ENCODE data around the gene TCEAL7. TPM values are rescaled to one million over a fixed set of nuclear protein-coding genes. Genes with fewer than 3 reads are reported as not detected.

The TCEAL7 gene
- total RNA-seq, 1 experiment from 2014 or later, result not detected

DNA sequence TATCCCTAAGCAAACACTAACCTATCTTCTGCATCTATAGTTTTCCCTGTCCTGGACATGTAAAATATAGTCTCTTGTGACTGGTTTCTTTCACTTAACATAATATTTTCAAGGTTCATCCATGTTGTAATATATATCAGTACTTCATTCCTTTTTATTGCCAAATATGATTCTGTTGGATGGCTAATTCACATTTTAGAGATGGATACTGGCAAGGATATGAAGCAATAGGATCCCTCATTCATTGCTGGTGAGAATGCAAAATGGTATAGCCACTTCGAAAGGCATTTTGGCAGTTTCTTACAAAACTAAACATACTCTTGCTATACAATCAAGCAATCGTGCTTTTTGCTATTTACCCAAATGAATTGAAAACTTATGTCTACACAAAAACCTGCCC is 33.0 kb downstream of the TCEAL7 start:
- H3K27me3 ChIP-seq (ENCODE audit: low read length), result no peaks in the 10 kb centered on the region
- TF ChIP-seq EZH2 (IDR thresholded peaks at IDR 0.05; ENCODE audit: low read length, unreplicated experiment) (no peak), EZH2phosphoT487 (IDR thresholded peaks at IDR 0.05; ENCODE audit: borderline replicate concordance, low read length) (no peak)
- TF ChIP-seq, protein P1, sequence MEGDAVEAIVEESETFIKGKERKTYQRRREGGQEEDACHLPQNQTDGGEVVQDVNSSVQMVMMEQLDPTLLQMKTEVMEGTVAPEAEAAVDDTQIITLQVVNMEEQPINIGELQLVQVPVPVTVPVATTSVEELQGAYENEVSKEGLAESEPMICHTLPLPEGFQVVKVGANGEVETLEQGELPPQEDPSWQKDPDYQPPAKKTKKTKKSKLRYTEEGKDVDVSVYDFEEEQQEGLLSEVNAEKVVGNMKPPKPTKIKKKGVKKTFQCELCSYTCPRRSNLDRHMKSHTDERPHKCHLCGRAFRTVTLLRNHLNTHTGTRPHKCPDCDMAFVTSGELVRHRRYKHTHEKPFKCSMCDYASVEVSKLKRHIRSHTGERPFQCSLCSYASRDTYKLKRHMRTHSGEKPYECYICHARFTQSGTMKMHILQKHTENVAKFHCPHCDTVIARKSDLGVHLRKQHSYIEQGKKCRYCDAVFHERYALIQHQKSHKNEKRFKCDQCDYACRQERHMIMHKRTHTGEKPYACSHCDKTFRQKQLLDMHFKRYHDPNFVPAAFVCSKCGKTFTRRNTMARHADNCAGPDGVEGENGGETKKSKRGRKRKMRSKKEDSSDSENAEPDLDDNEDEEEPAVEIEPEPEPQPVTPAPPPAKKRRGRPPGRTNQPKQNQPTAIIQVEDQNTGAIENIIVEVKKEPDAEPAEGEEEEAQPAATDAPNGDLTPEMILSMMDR (conservative IDR thresholded peaks at IDR 0.05; ENCODE audit: low read depth, low read length), result no peak
- H3K79me2 ChIP-seq (ENCODE audit: low read length), result no peaks in the 10 kb centered on the region
- H3F3A ChIP-seq (ENCODE audit: low read length, unreplicated experiment), result no peaks in the 10 kb centered on the region
- intact Hi-C loops (cut with micrococcal nuclease), result no loop called here
- no peak overlapping the region for H2AFZ ChIP-seq (ENCODE audit: low read length)
- no peak overlapping the region for H3K4me3 ChIP-seq (ENCODE audit: low read length)
- H3K9me3 ChIP-seq (ENCODE audit: low read length), result no peaks in the 10 kb centered on the region
- no peaks in the 10 kb centered on the region for H3K36me3 ChIP-seq (ENCODE audit: low read depth, low read length)
- DNase-seq, result no peak
- no peak overlapping the region for H3K9ac ChIP-seq (ENCODE audit: low read length)
- H4K20me1 ChIP-seq (ENCODE audit: low read length), result no peaks in the 10 kb centered on the region
- CTCF ChIA-PET, result no interaction called here
- H3K4me2 ChIP-seq (ENCODE audit: low read length), result no peak overlapping the region
- BruUV-seq (replicated peaks), result no TSS peak
- no peak for ATAC-seq
- peaks cover 12% of the 10 kb centered on the region; the same call in 1 of the 2 replicates for H3K4me1 ChIP-seq (ENCODE audit: insufficient read depth, low read length)
- H3K27ac ChIP-seq (ENCODE audit: low read length), result no peak overlapping the region
- POLR2A ChIA-PET (ENCODE audit: unreplicated experiment), result no interaction called here
- H3K9me2 ChIP-seq (replicated peaks; ENCODE audit: low read length), result no peaks in the 10 kb centered on the region

DNA sequence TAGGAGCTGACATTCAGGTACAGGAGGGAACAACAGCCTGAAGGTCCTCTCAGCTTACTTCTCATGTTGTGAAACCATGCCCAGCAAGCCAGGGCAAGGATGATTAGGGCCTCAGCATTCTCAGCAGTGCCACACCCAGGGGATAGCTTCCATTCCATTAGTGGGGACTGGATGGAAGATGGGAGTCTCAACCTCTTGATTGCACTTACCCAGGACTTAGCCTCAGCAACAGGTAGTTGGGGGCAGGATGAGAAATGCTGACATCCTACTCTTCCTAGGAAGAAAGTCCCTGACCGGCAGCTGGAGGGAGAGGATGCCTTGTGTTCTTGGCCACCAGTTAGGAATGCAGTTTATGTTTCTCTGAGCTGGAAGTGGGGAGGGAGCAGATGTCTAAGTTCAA is 37.5 kb downstream of the TCEAL7 start:
- intact Hi-C loops (cut with micrococcal nuclease), result no loop called here
- Histone ChIP-seq H3K36me3 (ENCODE audit: low read depth, low read length) (no peaks in the 10 kb centered on the region), H3K9me2 (replicated peaks; ENCODE audit: low read length) (no peaks in the 10 kb centered on the region), H3K4me2 (ENCODE audit: low read length) (no peak overlapping the region), H2AFZ (ENCODE audit: low read length) (no peak overlapping the region), H3K9ac (ENCODE audit: low read length) (no peak overlapping the region), H3F3A (ENCODE audit: low read length, unreplicated experiment) (no peaks in the 10 kb centered on the region), H3K4me3 (ENCODE audit: low read length) (no peak overlapping the region), H3K4me1 (ENCODE audit: insufficient read depth, low read length) (peaks cover 3% of the 10 kb centered on the region; the same call in 1 of the 2 replicates), H3K27ac (ENCODE audit: low read length) (no peak overlapping the region), H3K79me2 (ENCODE audit: low read length) (no peaks in the 10 kb centered on the region), H4K20me1 (ENCODE audit: low read length) (no peaks in the 10 kb centered on the region), H3K9me3 (ENCODE audit: low read length) (no peaks in the 10 kb centered on the region), H3K27me3 (ENCODE audit: low read length) (no peaks in the 10 kb centered on the region)
- ATAC-seq (no peak), DNase-seq (no peak)
- BruUV-seq (replicated peaks), result no TSS peak
- POLR2A ChIA-PET (ENCODE audit: unreplicated experiment), result no interaction called here
- TF ChIP-seq EZH2 (IDR thresholded peaks at IDR 0.05; ENCODE audit: low read length, unreplicated experiment), result no peak
- CTCF ChIA-PET, result no interaction called here

DNA sequence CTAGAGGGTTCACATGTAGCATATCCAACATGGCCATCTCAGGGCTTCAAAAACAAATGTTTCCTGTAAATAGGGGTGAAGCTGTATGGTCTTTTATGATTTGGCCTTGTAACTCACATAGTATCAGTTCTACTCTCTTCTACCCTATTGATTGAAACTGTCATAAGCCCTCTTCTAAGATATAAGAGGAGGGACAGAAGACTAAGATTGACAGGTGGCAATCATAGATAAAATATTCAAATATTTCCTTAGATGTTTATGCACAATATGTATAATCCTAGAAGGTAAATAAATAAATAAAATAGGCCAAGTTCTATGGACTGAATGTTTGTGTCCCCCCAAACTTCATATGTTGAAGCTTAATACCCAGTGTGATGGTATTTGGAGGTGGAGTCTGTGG is 39.4 kb downstream of the TCEAL7 start:
- ATAC-seq, result no peak
- no peaks in the 10 kb centered on the region for H3K27me3 ChIP-seq (ENCODE audit: low read length)
- H3K4me2 ChIP-seq (ENCODE audit: low read length), result no peak overlapping the region
- CTCF ChIA-PET, result no interaction called here
- no peaks in the 10 kb centered on the region for H3K36me3 ChIP-seq (ENCODE audit: low read depth, low read length)
- POLR2A ChIA-PET (ENCODE audit: unreplicated experiment), result no interaction called here
- peaks cover 11% of the 10 kb centered on the region for H3K4me1 ChIP-seq (ENCODE audit: insufficient read depth, low read length)
- BruUV-seq (replicated peaks), result no TSS peak
- H3K9me3 ChIP-seq (ENCODE audit: low read length), result no peaks in the 10 kb centered on the region
- TF ChIP-seq, protein P1 (conservative IDR thresholded peaks at IDR 0.05; ENCODE audit: low read depth, low read length), result no peak
- TF ChIP-seq EZH2 (IDR thresholded peaks at IDR 0.05; ENCODE audit: low read length, unreplicated experiment), result no peak
- H3K9ac ChIP-seq (ENCODE audit: low read length), result no peak overlapping the region
- no peaks in the 10 kb centered on the region for H3K9me2 ChIP-seq (replicated peaks; ENCODE audit: low read length)
- H3K27ac ChIP-seq (ENCODE audit: low read length), result no peak overlapping the region
- no peaks in the 10 kb centered on the region for H3K79me2 ChIP-seq (ENCODE audit: low read length)
- intact Hi-C loops (cut with micrococcal nuclease), result no loop called here
- H2AFZ ChIP-seq (ENCODE audit: low read length), result no peak overlapping the region
- no peak for DNase-seq
- no peaks in the 10 kb centered on the region for H3F3A ChIP-seq (ENCODE audit: low read length, unreplicated experiment)
- no peaks in the 10 kb centered on the region for H4K20me1 ChIP-seq (ENCODE audit: low read length)
- no peak overlapping the region for H3K4me3 ChIP-seq (ENCODE audit: low read length)
